ENCODE measurements around the gene FSIP1.

Gene FSIP1

DNA sequence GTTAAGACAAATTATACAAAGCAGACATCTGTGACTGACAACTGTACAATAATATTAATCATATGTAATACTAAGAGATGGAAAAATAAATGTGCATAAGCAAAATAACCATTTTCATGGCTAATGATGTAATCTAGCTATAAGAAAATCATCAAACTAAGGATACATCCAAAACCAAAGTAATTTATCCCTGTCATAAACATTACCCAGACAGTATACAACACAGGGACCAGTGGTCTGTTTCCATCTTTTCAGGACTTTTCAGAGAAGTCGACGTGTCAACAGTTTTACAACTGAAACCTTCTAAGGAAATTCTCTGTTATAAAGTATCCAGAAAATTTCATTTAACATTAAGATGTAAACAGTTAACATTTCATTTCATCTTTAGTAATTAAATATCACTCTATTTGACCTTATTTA is 190.7 kb downstream of the FSIP1 start:
- DNase-seq = no peak

DNA sequence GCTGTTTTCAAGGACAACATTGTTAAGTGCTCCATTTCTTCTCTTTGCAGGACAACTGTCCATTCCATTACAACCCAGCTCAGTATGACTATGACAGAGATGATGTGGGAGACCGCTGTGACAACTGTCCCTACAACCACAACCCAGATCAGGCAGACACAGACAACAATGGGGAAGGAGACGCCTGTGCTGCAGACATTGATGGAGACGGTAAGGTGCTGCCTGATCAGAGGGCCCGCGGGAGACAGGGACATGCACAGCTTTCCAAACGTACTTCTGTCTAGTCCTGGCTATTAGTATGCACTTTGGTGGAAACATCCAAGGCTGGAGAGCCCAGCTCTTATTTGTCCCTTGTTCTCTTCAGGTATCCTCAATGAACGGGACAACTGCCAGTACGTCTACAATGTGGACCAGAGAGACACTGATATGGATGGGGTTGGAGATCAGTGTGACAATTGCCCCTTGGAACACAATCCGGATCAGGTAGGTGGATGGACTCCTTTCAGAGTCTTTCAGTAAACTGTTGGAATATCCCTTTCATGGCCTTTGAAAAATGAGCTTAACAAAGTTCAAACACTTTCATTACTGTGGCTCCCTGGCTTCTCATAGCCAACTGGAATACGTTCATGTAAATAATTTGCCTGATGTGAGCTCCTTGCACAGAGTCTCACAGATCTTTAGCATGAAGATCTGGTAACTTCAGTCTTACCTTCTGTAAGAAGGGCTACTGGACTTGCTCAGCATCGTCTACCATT is 191.3 kb downstream of the FSIP1 start:
- DNase-seq = no peak

DNA sequence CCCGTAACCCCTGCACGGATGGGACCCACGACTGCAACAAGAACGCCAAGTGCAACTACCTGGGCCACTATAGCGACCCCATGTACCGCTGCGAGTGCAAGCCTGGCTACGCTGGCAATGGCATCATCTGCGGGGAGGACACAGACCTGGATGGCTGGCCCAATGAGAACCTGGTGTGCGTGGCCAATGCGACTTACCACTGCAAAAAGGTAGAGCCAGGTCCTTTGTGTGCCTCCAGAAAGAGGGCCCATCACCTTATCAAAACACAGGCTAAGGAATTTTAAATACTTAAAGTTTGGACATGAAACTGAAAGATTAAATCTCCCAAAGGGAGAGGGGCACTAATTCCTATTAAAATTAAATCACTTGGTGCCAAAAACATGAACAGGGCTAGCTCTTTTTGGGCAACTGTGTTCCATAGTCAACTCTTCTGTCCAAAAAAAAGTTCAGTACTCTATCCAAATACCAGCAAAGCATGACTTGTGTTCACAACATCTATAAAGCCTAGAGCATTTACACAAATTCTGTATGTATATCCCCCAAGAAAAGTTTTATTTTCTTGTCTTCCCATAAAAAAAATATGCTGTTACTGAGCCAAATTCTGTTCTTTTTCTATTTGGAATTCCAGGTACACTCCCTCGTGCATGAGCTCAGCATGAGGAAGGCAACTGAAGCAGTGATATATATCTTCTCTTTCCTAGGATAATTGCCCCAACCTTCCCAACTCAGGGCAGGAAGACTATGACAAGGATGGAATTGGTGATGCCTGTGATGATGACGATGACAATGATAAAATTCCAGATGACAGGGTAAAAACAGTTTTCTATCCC is 192.6 kb downstream of the FSIP1 start:
- DNase-seq = no peak

DNA sequence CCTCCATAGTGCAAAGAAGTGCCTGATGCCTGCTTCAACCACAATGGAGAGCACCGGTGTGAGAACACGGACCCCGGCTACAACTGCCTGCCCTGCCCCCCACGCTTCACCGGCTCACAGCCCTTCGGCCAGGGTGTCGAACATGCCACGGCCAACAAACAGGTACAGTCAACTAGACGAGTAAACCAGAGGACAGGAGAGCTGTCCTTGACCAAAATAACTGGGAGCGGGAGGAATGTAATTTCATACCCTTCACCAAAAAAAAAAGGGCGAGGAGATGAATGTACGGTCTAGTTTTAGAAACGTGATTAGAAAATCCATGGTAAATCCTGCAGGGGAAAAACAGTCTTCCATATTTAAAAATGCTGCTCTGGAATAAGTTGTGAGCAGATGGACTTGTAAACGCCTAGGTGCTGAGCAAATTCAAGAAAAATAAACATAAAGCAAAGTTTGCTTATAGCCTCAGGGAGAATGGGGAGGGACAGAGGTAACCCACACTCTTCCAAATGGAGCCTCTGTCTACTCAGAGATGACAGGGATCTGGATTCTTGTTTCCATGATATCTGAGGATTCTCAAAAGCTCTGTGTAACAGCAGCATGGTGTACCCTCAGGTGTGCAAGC is 193.3 kb downstream of the FSIP1 start:
- no peak for DNase-seq

DNA sequence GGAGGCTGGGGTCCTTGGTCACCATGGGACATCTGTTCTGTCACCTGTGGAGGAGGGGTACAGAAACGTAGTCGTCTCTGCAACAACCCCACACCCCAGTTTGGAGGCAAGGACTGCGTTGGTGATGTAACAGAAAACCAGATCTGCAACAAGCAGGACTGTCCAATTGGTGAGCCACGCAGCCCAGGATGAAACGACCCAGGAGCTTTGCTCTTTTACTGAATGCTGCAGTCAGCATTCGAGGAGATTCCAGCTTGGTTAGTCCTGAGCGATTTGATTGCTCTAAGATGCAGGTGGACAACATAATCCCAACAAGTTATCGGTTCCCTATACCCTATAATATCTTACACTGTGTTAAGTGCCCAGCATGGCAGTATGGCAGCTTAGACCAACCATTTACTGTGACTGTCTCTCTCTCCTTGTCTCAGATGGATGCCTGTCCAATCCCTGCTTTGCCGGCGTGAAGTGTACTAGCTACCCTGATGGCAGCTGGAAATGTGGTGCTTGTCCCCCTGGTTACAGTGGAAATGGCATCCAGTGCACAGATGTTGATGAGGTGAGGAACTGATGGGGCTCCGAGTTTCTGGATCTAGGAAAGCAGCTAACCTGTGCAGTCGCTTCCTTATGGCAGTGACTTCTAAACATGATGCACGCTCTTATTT is 194.0 kb downstream of the FSIP1 start:
- no peak for DNase-seq

DNA sequence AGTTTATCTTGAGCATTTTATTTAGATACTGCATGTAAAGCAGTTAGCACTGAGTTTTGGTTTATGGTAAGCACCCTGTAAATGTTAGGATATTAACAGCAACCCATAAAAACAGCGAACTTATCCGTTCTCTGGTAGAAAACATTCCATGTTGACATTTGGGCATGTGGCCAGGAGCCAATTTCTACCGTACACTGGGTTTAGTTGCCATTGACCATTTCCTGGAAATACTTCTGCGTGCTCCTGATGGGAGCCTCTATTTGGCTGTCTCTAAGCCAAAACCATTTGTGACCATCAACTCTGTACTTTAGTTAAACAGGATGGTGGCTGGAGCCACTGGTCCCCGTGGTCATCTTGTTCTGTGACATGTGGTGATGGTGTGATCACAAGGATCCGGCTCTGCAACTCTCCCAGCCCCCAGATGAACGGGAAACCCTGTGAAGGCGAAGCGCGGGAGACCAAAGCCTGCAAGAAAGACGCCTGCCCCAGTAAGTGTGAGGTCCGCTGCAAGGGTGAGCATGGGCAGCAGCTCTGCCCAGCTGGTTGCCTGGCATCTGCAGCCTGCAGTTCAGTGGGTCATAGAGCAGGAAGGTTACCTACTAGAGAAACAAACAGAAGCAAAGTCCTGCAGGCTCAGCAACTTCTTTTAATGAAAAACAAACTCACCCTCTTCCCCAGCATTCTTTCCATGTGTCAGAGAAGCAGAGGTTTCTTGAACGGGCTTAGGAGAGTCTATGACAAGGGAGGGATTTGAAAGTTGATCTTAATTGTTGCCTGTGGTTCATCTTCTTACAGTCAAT is 194.7 kb downstream of the FSIP1 start:
- DNase-seq = no peak

DNA sequence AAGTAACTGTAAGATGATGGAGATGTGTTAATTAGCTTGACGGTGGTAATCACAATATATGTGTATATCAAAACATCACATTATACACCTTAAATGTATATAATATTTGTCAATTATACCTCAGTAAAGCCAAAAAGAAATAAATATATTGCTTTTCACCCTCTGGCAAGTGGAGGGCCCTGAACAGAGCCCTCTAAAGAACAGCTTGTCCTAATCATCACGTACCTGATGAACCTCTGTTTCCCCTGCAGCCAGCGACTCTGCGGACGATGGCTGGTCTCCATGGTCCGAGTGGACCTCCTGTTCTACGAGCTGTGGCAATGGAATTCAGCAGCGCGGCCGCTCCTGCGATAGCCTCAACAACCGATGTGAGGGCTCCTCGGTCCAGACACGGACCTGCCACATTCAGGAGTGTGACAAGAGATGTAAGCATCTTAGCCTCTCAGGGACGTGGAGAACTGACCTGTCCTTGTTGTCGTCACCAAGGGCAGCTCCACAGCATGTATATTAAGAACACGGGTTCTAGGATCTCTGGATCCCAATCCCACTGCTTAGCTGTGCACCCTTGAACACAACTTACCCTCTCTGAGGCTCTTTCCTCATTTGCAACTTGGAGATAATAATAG is 195.4 kb downstream of the FSIP1 start:
- DNase-seq = no peak

DNA sequence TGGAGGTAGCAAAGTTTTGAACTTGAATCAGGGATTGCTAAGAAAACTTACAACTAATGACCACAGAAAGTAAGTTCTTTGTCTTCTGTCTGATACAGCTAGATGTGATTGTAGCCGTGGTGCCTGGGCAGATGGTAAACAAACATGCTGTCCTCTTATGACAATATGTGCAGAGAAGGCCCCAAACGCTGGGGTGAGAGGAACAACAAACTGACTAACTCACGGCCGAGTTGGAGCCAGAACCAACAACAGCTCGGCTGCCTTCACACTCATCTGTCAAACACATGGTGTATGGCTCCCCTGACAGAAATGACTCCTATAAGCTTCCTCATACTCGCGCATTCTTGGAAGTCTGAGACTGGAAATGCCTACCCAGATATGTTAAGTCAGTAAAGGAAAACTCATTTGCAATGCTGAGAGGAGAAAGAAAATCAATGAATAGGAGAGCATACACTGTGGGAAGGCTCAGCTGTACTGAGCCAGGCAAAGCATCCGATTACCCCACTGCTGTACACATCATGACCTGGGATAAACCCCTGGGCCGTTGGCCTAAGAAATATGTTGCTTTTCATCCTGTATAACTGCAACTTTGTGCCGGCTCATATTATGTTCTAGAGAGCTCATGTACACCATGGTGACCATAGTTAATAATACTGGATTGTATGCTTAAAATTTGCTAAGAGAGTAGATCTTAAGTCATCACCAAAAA is 196.1 kb downstream of the FSIP1 start:
- no peak for DNase-seq

DNA sequence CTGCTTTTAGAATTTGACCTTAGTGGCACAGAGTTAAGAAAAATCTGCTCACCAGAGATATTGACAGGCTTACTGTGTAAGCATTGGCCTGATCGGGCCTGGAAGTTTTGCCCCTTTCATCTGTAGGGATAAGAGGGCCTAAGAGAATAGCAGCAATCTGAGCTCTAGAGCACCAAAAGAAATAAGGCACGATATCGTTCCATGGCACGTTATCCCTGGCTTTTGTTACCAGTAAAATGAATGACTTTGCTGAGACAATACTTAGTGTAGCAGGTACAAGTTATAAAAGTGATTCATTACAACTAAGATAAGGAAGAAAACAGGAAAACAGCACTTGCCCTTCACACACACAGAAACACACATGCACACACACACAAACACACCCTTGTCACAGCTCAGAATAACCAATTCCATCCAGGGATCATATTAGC is 196.8 kb downstream of the FSIP1 start:
- DNase-seq = no peak

DNA sequence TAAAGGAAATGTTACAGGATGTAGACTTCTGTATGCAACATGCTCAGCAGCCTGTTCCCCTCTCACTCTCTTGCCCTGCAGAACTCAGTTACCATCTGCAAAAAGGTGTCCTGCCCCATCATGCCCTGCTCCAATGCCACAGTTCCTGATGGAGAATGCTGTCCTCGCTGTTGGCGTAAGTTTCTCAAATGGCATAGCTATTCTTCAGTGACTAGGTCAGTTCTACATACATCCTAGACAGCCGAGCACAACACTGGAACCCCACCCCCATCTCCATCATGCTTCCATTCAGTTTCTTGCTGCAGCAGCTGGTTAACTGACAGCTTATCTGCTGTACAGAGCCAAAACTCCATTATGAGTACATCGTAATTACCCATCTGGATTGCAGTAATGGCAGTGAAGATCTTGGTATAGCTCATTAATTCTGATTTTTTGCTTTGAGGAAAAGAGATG is 197.2 kb downstream of the FSIP1 start:
- DNase-seq = no peak

DNA sequence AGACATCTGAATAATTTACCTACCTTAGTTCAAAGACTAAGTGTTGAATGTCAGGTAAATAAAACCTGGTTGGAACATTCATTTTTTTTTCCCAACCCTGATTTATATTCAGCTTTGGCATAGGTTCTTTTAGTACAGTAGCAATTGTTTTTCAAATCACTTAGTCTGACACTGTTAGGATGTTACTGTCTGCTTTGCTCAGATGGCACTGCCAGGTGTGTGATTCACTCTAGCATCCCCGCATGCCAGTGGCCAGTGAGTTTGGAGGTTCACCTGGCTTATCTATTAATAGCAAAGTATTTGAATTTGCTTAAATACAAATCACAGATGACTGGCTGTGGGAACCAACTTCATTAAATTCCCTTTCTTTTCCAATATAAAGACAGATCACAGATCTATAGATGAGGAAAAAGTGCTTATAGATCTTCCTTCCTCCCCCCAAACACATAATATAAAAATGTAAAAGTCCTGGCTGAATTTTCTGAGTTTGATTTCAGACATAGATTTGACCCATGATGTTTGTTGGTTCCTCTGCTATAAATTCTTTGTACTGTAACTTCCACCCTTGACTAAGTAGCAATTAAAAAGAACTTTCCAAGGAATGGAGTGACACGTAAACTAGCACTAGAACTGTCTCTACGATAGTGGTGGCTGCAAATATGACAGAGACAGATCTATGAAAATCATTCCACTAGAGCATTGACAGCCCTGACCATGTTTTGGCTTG is 197.8 kb downstream of the FSIP1 start:
- DNase-seq = no peak

DNA sequence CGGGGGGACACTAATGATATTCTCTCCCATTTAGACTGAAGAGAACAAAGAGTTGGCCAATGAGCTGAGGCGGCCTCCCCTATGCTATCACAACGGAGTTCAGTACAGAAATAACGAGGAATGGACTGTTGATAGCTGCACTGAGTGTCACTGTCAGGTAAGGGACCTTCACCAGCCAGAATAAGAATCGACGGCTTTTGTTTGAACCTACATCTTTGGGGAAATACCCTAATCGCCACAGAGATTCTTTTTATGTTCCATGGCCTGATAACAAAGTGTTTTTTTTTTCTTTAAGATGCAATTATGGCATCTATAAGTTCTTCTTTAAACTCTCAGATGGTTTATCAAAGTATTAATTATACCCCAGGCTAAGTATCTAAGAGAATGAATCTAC is 198.4 kb downstream of the FSIP1 start:
- DNase-seq = no peak

DNA sequence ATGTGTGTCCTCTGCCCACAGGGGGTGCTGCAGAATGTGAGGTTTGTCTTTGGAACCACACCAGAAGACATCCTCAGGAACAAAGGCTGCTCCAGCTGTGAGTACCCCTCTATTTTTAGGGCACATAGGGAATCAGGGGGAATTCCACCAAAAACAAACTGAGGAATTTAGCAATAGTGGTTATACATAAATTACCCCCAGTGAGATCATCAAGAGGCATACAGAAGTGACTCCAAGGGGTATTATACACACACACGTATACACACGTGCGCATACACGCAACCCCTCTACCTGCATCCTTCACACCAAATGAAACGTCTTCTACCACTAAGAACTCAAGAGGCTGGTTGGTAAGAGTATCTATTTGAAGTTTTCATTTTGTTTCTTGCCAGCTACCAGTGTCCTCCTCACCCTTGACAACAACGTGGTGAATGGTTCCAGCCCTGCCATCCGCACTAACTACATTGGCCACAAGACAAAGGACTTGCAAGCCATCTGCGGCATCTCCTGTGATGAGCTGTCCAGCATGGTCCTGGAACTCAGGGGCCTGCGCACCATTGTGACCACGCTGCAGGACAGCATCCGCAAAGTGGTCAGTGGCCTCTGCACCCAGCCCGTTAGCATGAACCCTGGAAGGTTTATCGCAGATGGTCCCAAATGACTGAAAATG is 198.9 kb downstream of the FSIP1 start:
- DNase-seq = peak in 1 of 2 donors; percentile 11

DNA sequence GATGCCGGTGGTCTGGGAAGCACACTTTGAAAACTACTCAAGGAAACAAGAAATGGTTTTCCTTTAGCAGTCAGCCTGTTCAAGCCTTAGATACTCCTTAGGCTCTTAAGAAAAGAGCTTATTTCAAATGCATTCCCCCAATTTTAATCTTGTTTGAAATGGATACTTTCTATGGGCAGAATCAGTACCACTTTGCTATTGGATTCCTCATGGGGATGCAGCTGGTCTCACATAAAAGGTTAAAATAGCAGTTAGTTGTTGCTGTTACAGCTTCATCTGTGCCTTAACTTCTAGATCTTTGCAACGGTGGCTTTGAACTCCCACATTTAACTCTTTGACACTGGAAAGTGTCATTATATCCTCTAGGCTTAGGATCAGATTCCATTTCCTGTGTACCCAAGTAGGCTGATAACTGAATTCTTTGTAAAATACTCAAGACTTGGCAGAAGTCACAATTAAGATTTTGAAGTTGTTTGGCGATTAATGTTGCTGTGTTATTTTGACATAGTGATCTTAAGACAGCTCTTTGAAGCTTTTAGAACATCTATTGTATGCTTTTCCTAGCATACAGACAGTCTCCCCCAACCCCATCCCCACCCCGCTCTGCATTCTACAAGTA is 199.6 kb downstream of the FSIP1 start:
- DNase-seq = no peak

DNA sequence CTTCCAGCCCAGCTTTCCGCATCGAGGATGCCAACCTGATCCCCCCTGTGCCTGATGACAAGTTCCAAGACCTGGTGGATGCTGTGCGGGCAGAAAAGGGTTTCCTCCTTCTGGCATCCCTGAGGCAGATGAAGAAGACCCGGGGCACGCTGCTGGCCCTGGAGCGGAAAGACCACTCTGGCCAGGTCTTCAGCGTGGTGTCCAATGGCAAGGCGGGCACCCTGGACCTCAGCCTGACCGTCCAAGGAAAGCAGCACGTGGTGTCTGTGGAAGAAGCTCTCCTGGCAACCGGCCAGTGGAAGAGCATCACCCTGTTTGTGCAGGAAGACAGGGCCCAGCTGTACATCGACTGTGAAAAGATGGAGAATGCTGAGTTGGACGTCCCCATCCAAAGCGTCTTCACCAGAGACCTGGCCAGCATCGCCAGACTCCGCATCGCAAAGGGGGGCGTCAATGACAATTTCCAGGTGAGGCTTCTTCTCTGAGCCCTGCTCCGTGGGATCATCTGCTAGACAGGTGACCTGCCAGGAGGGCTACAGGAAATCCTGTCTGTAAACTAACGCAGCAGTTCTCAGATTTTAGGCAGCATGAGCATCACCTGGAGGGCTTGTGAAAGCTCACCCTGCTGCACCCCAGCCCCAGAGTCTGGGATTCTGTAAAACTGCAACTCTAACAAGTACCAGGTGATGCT is 200.2 kb downstream of the FSIP1 start:
- DNase-seq = no peak

DNA sequence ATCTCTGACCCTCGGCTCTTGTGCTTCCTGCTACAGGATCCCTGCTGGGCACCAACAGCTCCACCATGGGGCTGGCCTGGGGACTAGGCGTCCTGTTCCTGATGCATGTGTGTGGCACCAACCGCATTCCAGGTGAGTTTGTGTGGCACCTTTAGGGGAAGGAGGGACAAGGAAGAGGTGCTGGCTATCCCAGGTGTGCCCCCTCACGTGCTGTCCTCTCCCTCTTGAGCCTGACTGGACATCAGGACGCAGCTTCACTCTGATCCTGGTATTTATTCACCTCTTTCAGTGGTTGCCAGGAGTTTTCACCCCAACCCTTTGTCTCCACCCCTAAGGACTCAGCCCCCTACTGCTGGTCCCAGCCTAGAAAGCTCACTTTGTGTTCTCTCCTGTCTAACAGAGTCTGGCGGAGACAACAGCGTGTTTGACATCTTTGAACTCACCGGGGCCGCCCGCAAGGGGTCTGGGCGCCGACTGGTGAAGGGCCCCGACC is 200.8 kb downstream of the FSIP1 start:
- DNase-seq = peak in 1 of 2 donors; percentile 12

DNA sequence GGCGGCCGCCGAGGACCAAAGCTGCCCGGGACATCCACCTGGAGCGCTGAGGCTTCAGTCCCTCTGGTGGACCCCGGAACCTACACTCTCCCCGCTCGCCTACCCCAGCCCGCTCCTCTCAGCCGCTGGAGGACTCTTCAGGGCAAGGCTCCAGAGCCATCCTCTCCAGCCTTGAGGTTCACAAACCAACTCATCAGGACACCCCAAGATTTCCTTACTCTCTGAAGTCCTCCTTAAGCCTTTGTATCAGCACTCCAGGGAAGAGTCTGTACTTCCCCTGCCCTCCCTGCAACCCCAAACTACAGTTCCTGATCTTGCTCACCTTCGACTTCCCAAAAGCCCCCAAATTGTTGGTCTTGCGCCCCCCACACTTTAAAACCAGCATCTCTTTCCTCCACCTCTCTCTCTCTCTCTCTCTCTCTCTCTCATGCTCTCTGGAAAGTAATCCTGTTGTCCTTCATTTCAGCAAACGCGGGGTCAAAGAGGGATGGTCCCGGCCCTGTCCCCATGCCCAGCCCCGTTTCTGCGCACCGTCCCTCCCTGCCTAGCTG is 201.3 kb downstream of the FSIP1 start:
- no peak for DNase-seq
